SK-N-SH treated with all-trans-retinoic acid at 6 μM for 48 hours (cell line): ENCODE data around the gene LRP5.

Experiments
- ATAC-seq: fragments of 200-7000 bp; cut with Tn5 transposase; 3 replicates; pipeline ENCODE4 v1.9.1; 2020; ENCODE audit warnings: mild to moderate bottlenecking, moderate library complexity
- ARNTL ChIP-seq: fragments of 450-650 bp; formaldehyde crosslinking; IDR thresholded peaks from 2 replicates; pipeline ENCODE4 v1.5.0; 2020; ENCODE audit warnings: low read depth, mild to moderate bottlenecking, moderate library complexity, borderline replicate concordance
- BACH2 ChIP-seq: fragments of 250-450 bp; sonication (Bioruptor Pico); IDR thresholded peaks from 2 replicates; pipeline ENCODE4 v1.9.0; 2021; ENCODE audit warnings: mild to moderate bottlenecking, borderline replicate concordance
- CSDC2 ChIP-seq: fragments of 250-450 bp; sonication (Bioruptor Pico); IDR thresholded peaks from 2 replicates; pipeline ENCODE4 v1.5.0; 2020; ENCODE audit warnings: mild to moderate bottlenecking, moderate library complexity
- GLIS3 ChIP-seq: fragments of 250-450 bp; sonication (Bioruptor Pico); IDR thresholded peaks from 2 replicates; pipeline ENCODE4 v1.5.0; 2020; ENCODE audit warnings: mild to moderate bottlenecking, moderate library complexity
- ISL1 ChIP-seq: fragments of 250-450 bp; sonication (Bioruptor Pico); IDR thresholded peaks from 2 replicates; pipeline ENCODE4 v2.1.2; 2022; ENCODE audit warnings: mild to moderate bottlenecking, moderate library complexity
- OSR1 ChIP-seq: fragments of 250-450 bp; sonication (Bioruptor Pico); IDR thresholded peaks from 2 replicates; pipeline ENCODE4 v1.8.0; 2022; ENCODE audit warnings: moderate library complexity, mild to moderate bottlenecking, inconsistent platforms
- PPARA ChIP-seq: fragments of 250-450 bp; sonication (Bioruptor Pico); IDR thresholded peaks from 2 replicates; pipeline ENCODE4 v1.5.0; 2020; ENCODE audit warnings: mild to moderate bottlenecking, borderline replicate concordance
- RARB ChIP-seq: fragments of 250-450 bp; sonication (Bioruptor Pico); IDR thresholded peaks from 2 replicates; pipeline ENCODE4 v1.8.0; 2021; ENCODE audit warnings: mild to moderate bottlenecking, moderate library complexity
- SNAI2 ChIP-seq: fragments of 250-450 bp; sonication (Bioruptor Pico); IDR thresholded peaks from 2 replicates; pipeline ENCODE4 v1.5.0; 2020; ENCODE audit warnings: mild to moderate bottlenecking, moderate library complexity
- TCF4 ChIP-seq: fragments of 250-450 bp; sonication (Bioruptor Pico); IDR thresholded peaks from 2 replicates; pipeline ENCODE4 v1.8.0; 2021; ENCODE audit warnings: mild to moderate bottlenecking, moderate library complexity, borderline replicate concordance
- TOX ChIP-seq: fragments of 250-450 bp; sonication (Bioruptor Pico); IDR thresholded peaks from 2 replicates; pipeline ENCODE4 v1.8.0; 2021; ENCODE audit warnings: mild to moderate bottlenecking, moderate library complexity, borderline replicate concordance
- ZC3H10 ChIP-seq: fragments of 250-450 bp; sonication (Bioruptor Pico); IDR thresholded peaks from 2 replicates; pipeline ENCODE4 v1.5.1; 2021; ENCODE audit warnings: mild to moderate bottlenecking, moderate library complexity
- ZFP3 ChIP-seq: fragments of 250-450 bp; sonication (Bioruptor Pico); IDR thresholded peaks from 2 replicates; pipeline ENCODE4 v1.5.0; 2020; ENCODE audit warnings: mild to moderate bottlenecking, moderate library complexity
- ZNF565 ChIP-seq: fragments of 450-650 bp; formaldehyde crosslinking; conservative IDR thresholded peaks from 2 replicates; pipeline ENCODE4 v1.5.0; 2020; ENCODE audit warnings: low read depth, mild to moderate bottlenecking, moderate library complexity
- ZNF70 ChIP-seq: fragments of 450-650 bp; formaldehyde crosslinking; IDR thresholded peaks from 2 replicates; pipeline ENCODE4 v1.5.0; 2020; ENCODE audit warnings: mild to moderate bottlenecking, moderate library complexity
- ZNF8 ChIP-seq: fragments of 450-650 bp; formaldehyde crosslinking; IDR thresholded peaks from 2 replicates; pipeline ENCODE4 v1.5.0; 2020; ENCODE audit warnings: mild to moderate bottlenecking, moderate library complexity
- TF ChIP-seq, protein P1 (sequence below): fragments of 250-450 bp; sonication (Bioruptor Pico); IDR thresholded peaks from 2 replicates; pipeline ENCODE4 v1.8.0; 2020; ENCODE audit warnings: mild to moderate bottlenecking, moderate library complexity, borderline replicate concordance
- TF ChIP-seq, protein P2 (sequence below): fragments of 250-450 bp; sonication (Bioruptor Pico); IDR thresholded peaks from 2 replicates; pipeline ENCODE4 v1.5.1; 2021; ENCODE audit warnings: mild to moderate bottlenecking, moderate library complexity
- TF ChIP-seq, protein P3 (sequence below): fragments of 250-450 bp; sonication (Bioruptor Pico); IDR thresholded peaks from 2 replicates; pipeline ENCODE4 v1.5.1; 2020; ENCODE audit warnings: low read depth, mild to moderate bottlenecking, moderate library complexity
- TF ChIP-seq, protein P4 (sequence below): fragments of 250-450 bp; sonication (Bioruptor Pico); IDR thresholded peaks from 2 replicates; pipeline ENCODE4 v1.8.0; 2021; ENCODE audit warnings: low read depth, mild to moderate bottlenecking, moderate library complexity, borderline replicate concordance

Gene LRP5

DNA sequence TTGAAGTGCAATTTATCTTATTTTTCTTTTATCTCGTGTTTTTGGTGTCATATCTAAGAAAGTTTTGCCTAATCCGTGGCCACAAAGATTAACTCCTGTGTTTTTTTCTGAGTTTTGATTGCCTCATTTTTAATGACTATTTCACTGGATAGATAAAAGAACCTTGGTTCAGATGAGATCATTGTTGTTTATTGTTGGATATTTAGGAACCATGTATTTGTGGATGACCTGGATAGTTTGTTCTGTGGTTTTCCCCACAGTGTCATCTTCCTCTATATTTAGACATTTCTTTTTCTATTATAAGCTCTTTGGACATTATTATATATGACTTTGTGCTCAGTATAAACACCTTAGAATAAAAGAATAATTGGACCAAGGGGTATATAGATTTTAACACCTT, 185.4 kb downstream of the LRP5 start (continued):
- TF ChIP-seq, protein P1, sequence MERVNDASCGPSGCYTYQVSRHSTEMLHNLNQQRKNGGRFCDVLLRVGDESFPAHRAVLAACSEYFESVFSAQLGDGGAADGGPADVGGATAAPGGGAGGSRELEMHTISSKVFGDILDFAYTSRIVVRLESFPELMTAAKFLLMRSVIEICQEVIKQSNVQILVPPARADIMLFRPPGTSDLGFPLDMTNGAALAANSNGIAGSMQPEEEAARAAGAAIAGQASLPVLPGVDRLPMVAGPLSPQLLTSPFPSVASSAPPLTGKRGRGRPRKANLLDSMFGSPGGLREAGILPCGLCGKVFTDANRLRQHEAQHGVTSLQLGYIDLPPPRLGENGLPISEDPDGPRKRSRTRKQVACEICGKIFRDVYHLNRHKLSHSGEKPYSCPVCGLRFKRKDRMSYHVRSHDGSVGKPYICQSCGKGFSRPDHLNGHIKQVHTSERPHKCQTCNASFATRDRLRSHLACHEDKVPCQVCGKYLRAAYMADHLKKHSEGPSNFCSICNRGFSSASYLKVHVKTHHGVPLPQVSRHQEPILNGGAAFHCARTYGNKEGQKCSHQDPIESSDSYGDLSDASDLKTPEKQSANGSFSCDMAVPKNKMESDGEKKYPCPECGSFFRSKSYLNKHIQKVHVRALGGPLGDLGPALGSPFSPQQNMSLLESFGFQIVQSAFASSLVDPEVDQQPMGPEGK (CRISPR knock-in tag) = no peak
- TF ChIP-seq GLIS3 (CRISPR knock-in tag) (no peak), ZNF565 (CRISPR knock-in tag) (no peak), ISL1 (CRISPR knock-in tag) (no peak), SNAI2 (CRISPR knock-in tag) (no peak), TCF4 (CRISPR knock-in tag) (no peak), OSR1 (CRISPR knock-in tag) (no peak), ZFP3 (no peak), CSDC2 (CRISPR knock-in tag) (no peak)
- TF ChIP-seq, protein P2, sequence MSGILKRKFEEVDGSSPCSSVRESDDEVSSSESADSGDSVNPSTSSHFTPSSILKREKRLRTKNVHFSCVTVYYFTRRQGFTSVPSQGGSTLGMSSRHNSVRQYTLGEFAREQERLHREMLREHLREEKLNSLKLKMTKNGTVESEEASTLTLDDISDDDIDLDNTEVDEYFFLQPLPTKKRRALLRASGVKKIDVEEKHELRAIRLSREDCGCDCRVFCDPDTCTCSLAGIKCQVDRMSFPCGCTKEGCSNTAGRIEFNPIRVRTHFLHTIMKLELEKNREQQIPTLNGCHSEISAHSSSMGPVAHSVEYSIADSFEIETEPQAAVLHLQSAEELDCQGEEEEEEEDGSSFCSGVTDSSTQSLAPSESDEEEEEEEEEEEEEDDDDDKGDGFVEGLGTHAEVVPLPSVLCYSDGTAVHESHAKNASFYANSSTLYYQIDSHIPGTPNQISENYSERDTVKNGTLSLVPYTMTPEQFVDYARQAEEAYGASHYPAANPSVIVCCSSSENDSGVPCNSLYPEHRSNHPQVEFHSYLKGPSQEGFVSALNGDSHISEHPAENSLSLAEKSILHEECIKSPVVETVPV (CRISPR knock-in tag) = no peak
- TF ChIP-seq, protein P3, sequence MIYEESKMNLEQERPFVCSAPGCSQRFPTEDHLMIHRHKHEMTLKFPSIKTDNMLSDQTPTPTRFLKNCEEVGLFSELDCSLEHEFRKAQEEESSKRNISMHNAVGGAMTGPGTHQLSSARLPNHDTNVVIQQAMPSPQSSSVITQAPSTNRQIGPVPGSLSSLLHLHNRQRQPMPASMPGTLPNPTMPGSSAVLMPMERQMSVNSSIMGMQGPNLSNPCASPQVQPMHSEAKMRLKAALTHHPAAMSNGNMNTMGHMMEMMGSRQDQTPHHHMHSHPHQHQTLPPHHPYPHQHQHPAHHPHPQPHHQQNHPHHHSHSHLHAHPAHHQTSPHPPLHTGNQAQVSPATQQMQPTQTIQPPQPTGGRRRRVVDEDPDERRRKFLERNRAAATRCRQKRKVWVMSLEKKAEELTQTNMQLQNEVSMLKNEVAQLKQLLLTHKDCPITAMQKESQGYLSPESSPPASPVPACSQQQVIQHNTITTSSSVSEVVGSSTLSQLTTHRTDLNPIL (CRISPR knock-in tag) = no peak

DNA sequence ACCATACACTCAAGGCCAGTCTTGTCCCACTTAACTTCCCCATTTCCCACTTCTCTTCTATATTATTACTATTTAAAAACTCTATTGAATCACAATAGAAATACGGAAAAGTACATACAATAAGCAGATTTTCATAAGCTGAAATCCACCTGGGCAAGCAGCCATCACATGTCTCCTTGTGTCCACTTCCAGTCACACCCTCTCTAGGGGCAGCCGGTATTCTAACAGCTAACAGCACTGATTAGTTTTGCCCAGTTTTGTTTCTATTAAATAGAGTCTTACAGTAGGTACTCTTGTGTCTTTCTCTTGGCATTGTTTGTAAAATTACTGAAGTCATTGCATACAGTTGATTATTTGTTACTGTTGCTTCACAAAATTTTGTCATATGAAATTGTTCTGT, 185.9 kb downstream of the LRP5 start:
- ATAC-seq = no peak

More for the DNA sequence above, 185.9 kb downstream of the LRP5 start:
- TF ChIP-seq TCF4 (CRISPR knock-in tag) (no peak), OSR1 (CRISPR knock-in tag) (no peak), ZNF565 (CRISPR knock-in tag) (no peak), ZNF8 (CRISPR knock-in tag) (no peak), ARNTL (no peak), ZNF70 (CRISPR knock-in tag) (no peak), CSDC2 (CRISPR knock-in tag) (no peak), PPARA (no peak), RARB (CRISPR knock-in tag) (no peak), ZFP3 (no peak), TOX (no peak), BACH2 (no peak), ZC3H10 (CRISPR knock-in tag) (no peak), GLIS3 (CRISPR knock-in tag) (no peak)
- TF ChIP-seq, protein P2 (CRISPR knock-in tag) = no peak
- TF ChIP-seq, protein P4, sequence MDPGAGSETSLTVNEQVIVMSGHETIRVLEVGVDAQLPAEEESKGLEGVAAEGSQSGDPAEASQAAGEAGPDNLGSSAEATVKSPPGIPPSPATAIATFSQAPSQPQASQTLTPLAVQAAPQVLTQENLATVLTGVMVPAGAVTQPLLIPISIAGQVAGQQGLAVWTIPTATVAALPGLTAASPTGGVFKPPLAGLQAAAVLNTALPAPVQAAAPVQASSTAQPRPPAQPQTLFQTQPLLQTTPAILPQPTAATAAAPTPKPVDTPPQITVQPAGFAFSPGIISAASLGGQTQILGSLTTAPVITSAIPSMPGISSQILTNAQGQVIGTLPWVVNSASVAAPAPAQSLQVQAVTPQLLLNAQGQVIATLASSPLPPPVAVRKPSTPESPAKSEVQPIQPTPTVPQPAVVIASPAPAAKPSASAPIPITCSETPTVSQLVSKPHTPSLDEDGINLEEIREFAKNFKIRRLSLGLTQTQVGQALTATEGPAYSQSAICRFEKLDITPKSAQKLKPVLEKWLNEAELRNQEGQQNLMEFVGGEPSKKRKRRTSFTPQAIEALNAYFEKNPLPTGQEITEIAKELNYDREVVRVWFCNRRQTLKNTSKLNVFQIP (CRISPR knock-in tag) = no peak
- TF ChIP-seq, protein P3 (CRISPR knock-in tag) = no peak
